ENCODE data around the gene CCHCR1.

The CCHCR1 gene

DNA sequence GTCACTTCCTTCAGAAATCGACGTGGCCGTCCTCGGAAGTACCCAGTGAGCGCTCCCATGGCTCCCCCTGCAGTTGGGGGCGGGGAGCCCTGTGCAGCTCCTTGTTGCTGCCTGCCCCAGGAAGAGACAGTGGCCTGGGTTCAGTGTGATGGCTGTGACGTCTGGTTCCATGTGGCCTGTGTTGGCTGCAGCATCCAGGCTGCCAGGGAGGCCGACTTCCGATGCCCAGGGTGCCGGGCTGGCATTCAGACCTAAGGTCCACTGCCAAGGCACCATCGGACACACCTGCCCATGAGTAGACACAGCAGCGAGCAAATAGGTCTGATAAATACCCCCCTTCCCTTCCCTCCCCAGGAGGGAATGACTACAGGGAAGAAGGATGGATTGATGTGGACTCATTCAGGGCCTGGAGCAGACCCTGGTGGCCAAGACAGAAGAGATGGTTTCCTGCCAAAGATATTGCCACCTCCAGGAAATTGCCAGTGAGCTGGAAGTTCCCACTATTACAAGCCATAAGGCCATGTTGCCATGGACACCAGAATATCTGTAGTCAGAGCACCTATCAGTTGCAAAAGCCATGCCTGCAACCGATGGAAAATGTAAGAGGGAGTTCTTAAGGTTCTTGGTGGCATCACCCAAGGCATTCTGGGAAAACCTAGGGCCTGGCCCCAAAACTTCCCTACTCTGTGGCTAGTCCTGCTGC is 5.0 kb upstream of the CCHCR1 start:
- DNase-seq (ENCODE audit: low read depth), result no peak

GRCh38 chr6:31161216-31162126 is 3.9 kb upstream of the CCHCR1 start:
- DNase-seq (ENCODE audit: low read depth), result no peak

DNA sequence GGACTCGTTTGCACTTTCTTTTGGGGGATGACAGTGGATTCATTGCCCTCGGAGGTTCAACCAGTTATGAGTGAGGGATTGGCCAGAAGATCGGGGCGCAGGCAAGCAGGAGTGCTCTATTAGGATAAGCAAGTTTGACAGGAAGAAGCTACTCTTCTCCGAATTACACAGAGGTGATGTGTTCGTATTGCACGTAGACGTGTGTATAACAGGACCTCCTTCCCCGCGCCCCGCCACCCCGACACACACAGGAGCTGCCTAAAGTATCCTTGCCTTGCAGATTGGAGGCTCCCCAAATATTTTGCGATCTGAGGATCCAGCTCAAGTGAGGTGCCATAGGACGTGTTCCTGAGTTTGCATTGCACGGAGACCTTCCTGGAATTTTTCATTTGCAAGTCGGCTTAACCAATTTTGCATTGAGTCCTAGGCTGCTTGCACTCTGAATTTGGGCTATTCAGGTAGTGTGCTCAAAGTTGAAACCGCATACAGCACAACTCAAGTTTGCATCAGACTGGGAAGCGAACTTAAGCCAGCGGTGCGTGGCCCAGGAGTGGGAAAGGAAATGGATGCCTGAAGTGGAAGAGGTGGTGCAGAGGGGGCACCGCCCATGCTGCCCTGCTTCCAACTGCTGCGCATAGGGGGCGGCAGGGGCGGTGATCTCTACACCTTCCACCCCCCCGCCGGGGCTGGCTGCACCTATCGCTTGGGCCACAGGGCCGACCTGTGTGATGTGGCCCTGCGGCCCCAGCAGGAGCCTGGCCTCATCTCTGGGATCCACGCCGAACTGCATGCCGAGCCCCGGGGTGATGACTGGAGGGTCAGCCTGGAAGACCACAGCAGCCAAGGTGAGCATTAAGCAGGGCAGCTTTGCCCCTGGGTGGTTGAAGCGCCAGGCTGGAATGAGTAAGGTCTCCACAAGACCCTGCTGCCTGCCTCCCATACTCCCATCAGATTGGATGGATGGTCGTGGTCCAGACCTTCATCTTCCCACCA is 1.6 kb upstream of the CCHCR1 start:
- no peak for DNase-seq (ENCODE audit: low read depth)

DNA sequence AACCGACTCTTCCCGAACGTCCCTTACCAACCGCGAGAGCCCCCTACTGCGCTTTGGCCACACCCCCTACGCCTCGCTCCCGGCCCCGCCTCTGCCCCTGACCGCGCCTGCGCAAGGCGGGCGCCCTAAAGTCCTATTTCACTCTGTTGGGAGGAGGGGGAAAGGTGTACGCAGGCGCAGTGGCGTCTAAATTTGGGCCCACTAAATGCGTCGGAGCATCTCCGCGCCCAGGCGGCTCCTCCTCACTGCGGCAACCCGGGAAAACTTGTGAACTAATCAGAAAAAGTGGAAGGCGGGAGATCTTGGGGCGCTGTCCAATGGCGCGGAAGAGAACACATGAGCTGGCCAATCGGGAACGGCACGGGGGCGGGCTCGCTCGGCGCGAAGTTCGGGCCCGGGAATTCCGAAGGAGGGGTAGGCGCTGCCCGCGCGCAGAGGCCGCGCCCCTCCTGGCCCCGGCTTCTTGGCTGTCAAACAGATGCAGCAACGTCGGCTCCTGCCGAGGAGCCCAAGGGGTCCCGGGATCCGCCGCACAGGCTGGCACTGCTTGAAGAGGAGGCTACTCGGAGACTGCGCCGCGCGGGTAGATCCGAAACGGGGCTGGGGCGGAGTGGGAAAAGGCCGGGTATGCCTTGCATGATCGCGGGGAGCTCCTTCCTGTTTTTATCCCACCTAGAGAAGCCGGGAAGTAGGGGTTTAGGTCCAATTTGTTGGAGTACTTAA is 699 bp upstream of the CCHCR1 start, which contains the start of gene TCF19:
TSS of gene TCF19 (plus strand) at position 450 of the 723 bp plus-strand sequence. CDS start 881 bp downstream, outside the sequence.
- peak; percentile 99 for DNase-seq (ENCODE audit: low read depth)

- no peak for DNase-seq (ENCODE audit: low read depth)
These were observed 961 bp downstream of the CCHCR1 start for GRCh38 chr6:31156641-31157040.

DNA sequence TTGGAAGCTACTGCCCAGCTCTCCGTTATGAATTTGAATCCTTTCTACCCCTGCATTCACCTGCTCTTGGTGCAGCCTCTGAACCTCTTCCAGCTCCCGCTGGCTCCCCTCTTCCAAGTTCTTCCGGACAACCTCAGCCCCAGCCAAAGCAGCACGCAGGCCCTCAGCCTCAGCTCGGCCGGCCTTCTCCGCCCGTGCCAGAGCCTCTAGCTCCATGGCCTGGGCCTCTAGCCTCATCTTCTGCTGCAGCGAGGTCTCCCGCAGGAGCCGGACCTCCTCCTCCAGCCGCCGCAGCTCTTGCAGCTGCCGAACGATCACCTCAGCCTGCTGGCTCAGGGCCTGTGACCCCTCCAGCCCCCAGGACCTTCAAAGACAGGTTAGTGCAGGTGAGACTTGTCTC is 3.2 kb downstream of the CCHCR1 start:
- no peak for DNase-seq (ENCODE audit: low read depth)

GRCh38 chr6:31152781-31153180 is 4.8 kb downstream of the CCHCR1 start:
- no peak for DNase-seq (ENCODE audit: low read depth)

GRCh38 chr6:31149827-31150447 is 7.7 kb downstream of the CCHCR1 start:
- DNase-seq (ENCODE audit: low read depth), result no peak

DNA sequence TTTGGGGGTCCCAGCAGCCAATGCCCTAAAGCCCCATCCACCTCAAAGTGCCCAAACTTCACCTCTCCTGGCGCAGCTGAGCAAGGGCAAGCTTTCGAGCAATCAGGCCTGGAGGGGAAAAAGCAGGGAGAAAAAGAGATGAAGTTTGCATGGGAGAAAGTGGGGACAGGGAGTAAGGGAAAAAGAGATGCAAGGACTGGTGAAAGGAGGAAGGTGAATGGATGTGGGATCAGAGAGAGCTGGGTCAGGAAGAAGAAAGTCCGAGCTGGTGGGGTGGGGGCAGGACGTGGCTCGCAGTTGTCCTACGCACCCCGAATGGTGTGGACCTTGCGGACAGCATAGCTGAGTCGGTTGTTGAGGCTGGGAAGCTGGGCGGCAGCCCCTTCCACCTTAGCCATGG is 12.2 kb downstream of the CCHCR1 start:
- DNase-seq (ENCODE audit: low read depth), result no peak

- DNase-seq (ENCODE audit: low read depth), result no peak
These were observed 12.6 kb downstream of the CCHCR1 start for GRCh38 chr6:31144970-31145340.

DNA sequence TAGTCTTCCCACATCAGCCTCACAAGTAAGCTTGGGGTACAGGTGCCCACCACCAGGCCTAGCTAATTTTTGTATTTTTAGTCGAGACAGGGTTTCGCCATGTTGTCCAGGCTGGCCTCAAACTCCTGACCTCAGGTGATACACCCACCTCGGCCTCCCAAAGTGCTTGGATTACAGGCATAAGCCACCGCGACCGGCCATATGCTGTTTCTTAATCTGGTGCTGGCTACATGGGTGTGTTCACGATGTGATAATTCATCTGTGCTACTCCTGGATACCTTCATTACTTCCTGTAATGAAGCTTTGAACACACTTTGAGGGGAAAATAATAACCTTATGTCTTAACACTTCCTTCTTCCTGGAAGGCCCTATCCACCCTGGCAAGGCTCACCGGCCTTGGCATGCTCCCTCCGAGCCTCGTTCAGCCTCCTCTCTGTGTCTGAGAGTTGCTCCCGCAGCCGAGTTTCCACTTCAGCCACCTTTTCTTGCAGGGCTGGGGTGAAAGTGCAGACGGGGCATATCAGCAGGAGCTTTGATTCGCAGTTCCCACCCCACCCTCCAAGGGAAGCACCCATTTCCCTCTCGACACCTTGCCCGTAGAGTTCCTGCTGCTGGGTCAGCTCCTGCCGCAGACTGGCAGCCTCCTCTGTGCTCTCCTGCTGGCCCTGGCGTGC is 13.2 kb downstream of the CCHCR1 start:
- DNase-seq (ENCODE audit: low read depth), result no peak

GRCh38 chr6:31143148-31143547 is 14.5 kb downstream of the CCHCR1 start:
- DNase-seq (ENCODE audit: low read depth), result no peak

DNA sequence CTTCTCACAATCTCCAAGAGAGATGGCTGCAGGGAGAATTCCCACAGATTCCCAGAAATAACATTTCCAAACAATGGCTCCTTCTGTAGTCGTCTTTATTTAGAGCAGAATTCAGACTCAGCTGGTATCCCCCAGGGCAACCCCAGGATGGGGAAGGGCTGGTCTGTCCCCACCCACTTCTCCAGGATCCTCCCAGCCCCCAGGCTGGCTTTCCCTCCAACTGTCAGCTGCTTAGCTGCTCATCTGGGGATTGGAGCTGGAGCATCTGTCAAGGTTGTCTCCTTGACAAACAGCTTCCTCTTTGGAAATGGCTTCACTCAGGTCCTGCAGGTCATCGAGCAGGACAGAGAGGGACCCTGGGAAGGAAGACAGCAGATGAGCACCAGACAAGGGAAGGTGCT is 15.2 kb downstream of the CCHCR1 start:
- no peak for DNase-seq (ENCODE audit: low read depth)

DNA sequence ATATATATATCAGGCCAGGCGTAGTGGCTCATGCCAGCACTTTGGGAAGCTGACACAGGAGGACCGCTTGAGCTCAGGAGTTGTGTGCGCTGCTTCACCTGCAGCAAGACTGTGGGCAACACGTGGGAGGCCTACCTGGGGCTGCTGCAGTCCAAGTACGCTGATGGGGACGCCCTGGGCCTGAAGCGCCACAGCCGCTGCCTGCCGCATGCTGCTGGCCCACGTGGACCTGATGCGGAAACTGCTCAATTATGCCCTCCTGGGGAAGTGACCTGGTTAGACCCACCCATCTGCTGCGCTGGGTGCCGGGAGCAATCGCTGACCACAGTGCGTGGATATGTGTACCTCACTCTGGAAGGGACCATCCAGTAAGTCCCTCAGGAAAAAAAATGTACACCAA is 17.0 kb downstream of the CCHCR1 start:
- DNase-seq (ENCODE audit: low read depth), result no peak

GRCh38 chr6:31139599-31139998 is 18.0 kb downstream of the CCHCR1 start:
- DNase-seq (ENCODE audit: low read depth), result no peak

GRCh38 chr6:31138982-31139381 is 18.6 kb downstream of the CCHCR1 start, which contains the start of gene PSORS1C2:
PSORS1C2 (minus strand) TSS chr6:31139066; CDS start chr6:31139026, 40 bp downstream.
- no peak for DNase-seq (ENCODE audit: low read depth)

GRCh38 chr6:31135710-31136109 is 21.9 kb downstream of the CCHCR1 start:
- DNase-seq (ENCODE audit: low read depth), result no peak

GRCh38 chr6:31132806-31133205 is 24.8 kb downstream of the CCHCR1 start:
- no peak for DNase-seq (ENCODE audit: low read depth)

GRCh38 chr6:31131595-31131994 is 26.0 kb downstream of the CCHCR1 start:
- no peak for DNase-seq (ENCODE audit: low read depth)

- DNase-seq (ENCODE audit: low read depth), result no peak
These were observed 26.9 kb downstream of the CCHCR1 start for GRCh38 chr6:31130751-31131150.
